GM12873 (cell line): ENCODE measurements around the gene TEKT4.

Experiments
- TF ChIP-seq, protein P1 (sequence below): IDR thresholded peaks from 2 replicates; pipeline ENCODE4 v1.5.1; 2012; ENCODE audit warnings: low read depth, mild to moderate bottlenecking, moderate library complexity, low read length, control low read depth; ENCODE audit not compliant: insufficient read depth; ENCODE audit errors: missing control alignments

Gene TEKT4

DNA sequence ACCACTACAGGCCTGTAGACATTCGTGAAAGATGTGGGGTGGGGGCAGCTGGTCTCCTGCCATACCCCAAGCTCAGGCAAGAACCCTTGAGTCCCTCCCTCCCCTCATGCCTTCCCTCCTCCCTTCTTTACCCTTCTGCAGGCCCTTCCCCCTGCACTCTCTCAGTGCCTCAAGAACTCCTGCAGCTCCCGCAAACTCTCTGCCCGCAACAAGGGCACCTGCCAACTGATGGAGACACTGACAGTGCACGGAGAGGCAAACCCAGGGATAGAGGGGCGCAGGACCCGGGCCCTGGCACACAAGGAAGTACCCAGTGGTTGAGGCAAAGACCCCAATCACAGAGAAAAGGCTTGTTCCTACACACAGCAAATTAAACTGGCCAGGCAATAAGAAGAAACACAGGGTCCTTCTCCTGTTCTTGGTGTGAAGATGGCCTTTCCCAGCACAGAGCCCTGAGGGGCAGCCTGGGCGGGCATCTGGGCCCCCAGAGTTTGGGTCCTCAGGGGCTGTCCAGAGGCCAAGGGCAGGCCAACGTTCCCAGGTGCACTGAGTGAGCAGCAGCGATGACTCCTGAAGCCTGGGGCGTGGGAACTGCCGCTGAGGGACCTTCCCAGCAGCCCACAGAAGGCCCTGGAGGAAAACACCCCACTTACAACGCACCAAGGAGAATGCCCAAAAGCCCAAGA, 1.6 kb downstream of the TEKT4 start:
- TF ChIP-seq, protein P1, sequence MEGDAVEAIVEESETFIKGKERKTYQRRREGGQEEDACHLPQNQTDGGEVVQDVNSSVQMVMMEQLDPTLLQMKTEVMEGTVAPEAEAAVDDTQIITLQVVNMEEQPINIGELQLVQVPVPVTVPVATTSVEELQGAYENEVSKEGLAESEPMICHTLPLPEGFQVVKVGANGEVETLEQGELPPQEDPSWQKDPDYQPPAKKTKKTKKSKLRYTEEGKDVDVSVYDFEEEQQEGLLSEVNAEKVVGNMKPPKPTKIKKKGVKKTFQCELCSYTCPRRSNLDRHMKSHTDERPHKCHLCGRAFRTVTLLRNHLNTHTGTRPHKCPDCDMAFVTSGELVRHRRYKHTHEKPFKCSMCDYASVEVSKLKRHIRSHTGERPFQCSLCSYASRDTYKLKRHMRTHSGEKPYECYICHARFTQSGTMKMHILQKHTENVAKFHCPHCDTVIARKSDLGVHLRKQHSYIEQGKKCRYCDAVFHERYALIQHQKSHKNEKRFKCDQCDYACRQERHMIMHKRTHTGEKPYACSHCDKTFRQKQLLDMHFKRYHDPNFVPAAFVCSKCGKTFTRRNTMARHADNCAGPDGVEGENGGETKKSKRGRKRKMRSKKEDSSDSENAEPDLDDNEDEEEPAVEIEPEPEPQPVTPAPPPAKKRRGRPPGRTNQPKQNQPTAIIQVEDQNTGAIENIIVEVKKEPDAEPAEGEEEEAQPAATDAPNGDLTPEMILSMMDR: no peak

DNA sequence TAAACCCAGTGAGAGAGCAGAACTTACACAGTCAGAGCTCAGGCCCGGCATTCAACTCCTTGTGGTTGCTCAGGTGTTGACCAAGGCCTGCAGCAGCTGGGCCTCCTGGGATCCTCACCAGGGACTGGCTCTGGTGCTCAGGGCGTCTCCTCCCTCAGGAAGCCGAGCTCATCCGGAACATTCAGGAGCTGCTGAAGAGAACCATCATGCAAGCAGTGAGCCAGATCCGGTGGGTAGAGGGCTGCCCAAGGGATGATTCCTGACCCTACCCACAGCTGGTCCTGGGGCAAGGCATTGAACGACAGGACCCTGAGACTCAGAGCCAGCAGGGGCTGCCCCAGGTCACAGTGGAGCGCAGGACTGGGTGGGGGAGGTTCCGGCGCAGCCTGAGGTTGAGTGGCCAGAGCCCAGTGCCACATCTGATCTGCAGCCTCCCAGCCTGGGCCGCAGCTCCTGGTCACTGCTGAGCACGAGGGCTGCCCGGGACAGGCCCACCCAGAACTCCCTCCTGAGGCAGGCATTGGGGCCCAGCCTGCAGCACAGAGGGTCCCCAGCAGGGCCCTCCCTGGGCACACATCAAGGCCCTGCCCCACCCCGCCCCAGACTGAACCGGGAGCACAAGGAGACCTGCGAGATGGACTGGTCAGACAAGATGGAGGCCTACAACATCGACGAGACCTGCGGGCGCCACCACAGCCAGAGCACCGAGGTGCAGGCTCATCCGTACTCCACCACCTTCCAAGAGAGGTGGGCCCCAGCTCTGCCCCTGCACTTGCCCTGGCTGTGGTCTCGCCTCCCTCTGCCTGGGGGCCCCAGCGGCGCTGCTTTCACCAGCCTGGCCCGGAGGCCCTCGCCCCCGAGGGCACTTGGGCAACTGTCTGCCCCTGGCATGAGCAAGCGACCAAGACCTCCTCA, 2.4 kb downstream of the TEKT4 start:
- TF ChIP-seq, protein P1: no peak

DNA sequence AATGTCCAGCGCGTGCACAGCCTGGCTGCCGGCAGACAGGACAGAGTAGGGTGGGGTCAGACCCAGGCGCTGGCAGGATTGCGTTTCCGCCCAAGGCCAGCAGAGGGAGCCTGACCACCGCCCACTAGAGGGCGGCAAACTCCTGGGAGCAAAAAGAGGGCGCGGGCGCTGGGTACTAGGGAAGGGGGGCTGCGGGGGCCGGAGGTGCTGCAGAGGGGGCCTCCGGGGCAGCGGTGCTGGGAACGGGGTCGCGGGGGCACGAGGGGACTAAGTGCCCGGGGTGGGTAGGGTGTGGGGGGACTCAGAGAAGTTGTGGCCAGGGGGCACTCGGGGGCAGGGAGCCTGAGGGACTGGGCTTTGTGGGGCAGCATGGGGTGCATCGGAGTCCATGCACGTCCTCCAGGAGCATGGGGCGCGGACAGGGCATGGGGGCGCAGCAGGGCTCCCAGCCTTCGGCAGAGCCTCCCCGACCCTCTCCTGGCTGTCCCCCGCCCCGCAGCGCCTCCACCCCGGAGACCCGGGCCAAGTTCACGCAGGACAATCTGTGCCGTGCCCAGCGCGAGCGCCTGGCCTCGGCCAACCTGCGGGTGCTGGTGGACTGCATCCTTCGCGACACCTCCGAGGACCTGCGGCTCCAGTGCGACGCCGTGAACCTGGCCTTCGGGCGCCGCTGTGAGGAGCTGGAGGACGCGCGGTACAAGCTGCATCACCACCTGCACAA, 3.2 kb downstream of the TEKT4 start:
- TF ChIP-seq, protein P1: peak; percentile 99

DNA sequence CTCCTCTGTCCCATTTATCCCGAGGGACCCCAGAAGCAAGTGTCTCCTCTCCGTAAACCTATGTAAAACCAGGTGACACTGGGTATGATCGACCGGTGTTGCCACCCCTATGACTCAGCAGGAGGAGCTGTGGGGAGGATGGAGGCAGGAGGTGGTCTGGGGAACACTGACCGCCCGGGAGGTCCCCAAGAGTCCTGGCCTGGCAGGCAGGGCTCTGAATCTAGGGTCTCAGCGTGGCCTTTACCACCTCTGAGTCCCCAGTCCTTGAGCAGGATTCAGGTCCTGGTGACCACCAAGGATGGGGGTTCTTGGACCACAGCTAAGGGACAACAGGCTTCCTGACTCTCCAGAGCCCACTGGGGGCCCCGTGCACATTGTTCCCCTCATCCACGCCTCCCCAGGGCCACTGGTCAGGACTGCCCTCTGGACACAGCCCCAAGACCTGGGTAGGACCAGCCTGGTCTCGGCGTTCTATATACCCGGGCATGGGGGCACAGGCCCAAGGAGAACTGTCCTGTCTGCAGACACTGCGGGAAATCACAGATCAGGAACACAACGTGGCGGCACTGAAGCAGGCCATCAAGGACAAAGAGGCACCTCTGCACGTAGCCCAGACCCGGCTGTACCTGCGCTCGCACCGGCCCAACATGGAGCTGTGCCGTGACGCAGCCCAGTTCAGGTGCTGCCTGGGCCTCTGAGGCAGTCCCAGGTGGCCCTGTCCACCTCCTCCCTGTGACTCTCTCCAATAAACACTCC, 4.0 kb downstream of the TEKT4 start:
- TF ChIP-seq, protein P1: no peak

DNA sequence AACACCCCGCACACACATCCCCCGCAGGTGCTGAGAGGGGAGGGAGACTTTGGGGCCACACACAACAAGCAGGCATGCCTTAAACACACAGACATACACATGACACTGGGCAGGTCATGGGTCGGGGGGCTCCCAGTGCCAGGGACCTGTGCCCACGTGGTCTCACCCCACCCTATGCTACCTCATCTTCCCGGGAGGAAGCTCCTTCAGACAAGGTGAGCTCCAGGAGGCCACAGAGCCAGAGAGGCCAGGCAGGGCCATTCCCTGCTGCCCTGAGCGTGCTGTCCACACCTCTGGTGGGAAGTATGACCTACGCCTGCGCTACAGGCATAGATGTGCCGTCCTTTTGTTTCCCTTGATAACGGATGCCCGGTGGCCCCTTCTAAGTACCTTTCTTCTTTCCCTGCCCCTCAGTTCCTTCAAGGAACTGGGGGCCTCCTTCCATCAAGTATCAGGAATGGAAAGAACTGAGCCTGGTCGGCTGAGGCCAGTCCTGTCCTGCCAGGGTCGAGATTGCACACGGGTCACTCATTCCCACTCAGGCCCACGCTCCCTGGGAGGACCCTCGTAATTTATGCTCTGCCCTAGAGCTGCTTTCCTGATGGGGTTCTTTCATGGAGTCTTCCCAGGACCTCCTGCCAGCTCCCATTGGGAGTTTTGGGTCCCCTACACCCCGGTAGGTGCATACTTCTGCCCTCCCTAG, 4.7 kb downstream of the TEKT4 start:
- TF ChIP-seq, protein P1: no peak

DNA sequence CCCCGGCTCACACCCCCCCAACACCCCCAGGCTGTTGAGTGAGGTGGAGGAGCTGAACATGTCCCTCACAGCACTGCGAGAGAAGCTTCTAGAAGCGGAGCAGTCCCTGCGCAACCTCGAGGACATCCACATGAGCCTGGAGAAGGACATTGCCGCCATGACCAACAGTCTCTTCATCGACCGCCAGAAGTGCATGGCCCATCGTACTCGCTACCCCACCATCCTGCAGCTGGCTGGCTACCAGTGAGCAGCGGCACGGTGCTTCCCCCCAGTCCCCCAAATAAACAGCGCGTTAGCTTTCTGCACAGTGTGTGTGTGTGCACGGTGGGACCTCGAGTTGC, 5.3 kb downstream of the TEKT4 start:
- TF ChIP-seq, protein P1: no peak
